NCI-H187 (cell line): ENCODE data around the gene COLEC11.
"Not testable (repeated sequence)": the region's sequence is repeated elsewhere in the genome, so short reads cannot be mapped to it uniquely, and the experiment has no call there.

Experiments
- DNase-seq, 2 experiments: peaks; one replicate each; lab custom pipeline; 2025; lab: John Stamatoyannopoulos, UW

The COLEC11 gene

GRCh38 chr2:3625186-3625585, 30.3 kb downstream of the COLEC11 start:
- DNase-seq, result no peak

GRCh38 chr2:3626118-3626811, 31.4 kb downstream of the COLEC11 start:
- DNase-seq, result no peak

- DNase-seq, result no peak
Measured at GRCh38 chr2:3626812-3627499, 32.0 kb downstream of the COLEC11 start.

GRCh38 chr2:3627500-3628100, 32.7 kb downstream of the COLEC11 start:
- DNase-seq, result no peak

- DNase-seq, result no peak
Measured at GRCh38 chr2:3628241-3628679, 33.3 kb downstream of the COLEC11 start.

- peak; percentile 67 to 87 for DNase-seq
Measured at GRCh38 chr2:3628800-3629199, 33.9 kb downstream of the COLEC11 start.

- DNase-seq, result no peak
Measured at GRCh38 chr2:3630631-3631030, 35.7 kb downstream of the COLEC11 start.

GRCh38 chr2:3631161-3631850, 36.4 kb downstream of the COLEC11 start:
- DNase-seq, result no peak

GRCh38 chr2:3631851-3632659, 37.1 kb downstream of the COLEC11 start:
- no peak for DNase-seq

- peak in 1 of 2 experiments; percentile 53 for DNase-seq
Measured at GRCh38 chr2:3633089-3633981, 38.4 kb downstream of the COLEC11 start.

- no peak for DNase-seq
Measured at GRCh38 chr2:3633982-3634595, 39.2 kb downstream of the COLEC11 start.

GRCh38 chr2:3634596-3635121, 39.7 kb downstream of the COLEC11 start:
- DNase-seq, result no peak

GRCh38 chr2:3635171-3635974, 40.5 kb downstream of the COLEC11 start:
- no peak for DNase-seq

- DNase-seq, result not testable (repeated sequence)
Measured at GRCh38 chr2:3635975-3636327, 41.0 kb downstream of the COLEC11 start.

- no peak for DNase-seq
Measured at GRCh38 chr2:3636586-3637310, 41.8 kb downstream of the COLEC11 start.

GRCh38 chr2:3637311-3637675, 42.4 kb downstream of the COLEC11 start:
- no peak for DNase-seq

GRCh38 chr2:3637692-3638455, 43.0 kb downstream of the COLEC11 start:
- DNase-seq, result no peak

GRCh38 chr2:3638456-3638810, 43.5 kb downstream of the COLEC11 start:
- DNase-seq, result no peak
